ENCODE results near the gene VDAC1.
"Not testable (repeated sequence)": the region's sequence is repeated elsewhere in the genome, so short reads cannot be mapped to it uniquely, and the experiment has no call there.

The VDAC1 gene

GRCh38 chr5:134004626-134005416 lies at the start of gene VDAC1:
VDAC1 (minus strand) TSS chr5:134004975; CDS start chr5:133993012, 11,963 bp downstream.
- peak; percentile 80 for DNase-seq

GRCh38 chr5:134053840-134054338 lies 49.1 kb upstream of the VDAC1 start:
- DNase-seq = no peak

- DNase-seq = no peak
Observed at GRCh38 chr5:134053314-134053839, 48.6 kb upstream of the VDAC1 start.

GRCh38 chr5:134051305-134051704 lies 46.5 kb upstream of the VDAC1 start:
- DNase-seq = no peak

- DNase-seq = no peak
Observed at GRCh38 chr5:134048864-134049263, 44.1 kb upstream of the VDAC1 start.

- no peak for DNase-seq
Observed at GRCh38 chr5:134047687-134048056, 42.9 kb upstream of the VDAC1 start.

GRCh38 chr5:134046801-134047686 lies 42.3 kb upstream of the VDAC1 start:
- DNase-seq = no peak

GRCh38 chr5:134046330-134046729 lies 41.6 kb upstream of the VDAC1 start:
- no peak for DNase-seq

GRCh38 chr5:134043793-134044792 lies 39.3 kb upstream of the VDAC1 start:
- no peak for DNase-seq

- DNase-seq = no peak
Observed at GRCh38 chr5:134041570-134042411, 37.0 kb upstream of the VDAC1 start.

GRCh38 chr5:134038138-134038537 lies 33.4 kb upstream of the VDAC1 start:
- DNase-seq = no peak

- no peak for DNase-seq
Observed at GRCh38 chr5:134037160-134037559, 32.4 kb upstream of the VDAC1 start.

GRCh38 chr5:134034326-134034725 lies 29.6 kb upstream of the VDAC1 start:
- no peak for DNase-seq

- not testable (repeated sequence) for DNase-seq
Observed at GRCh38 chr5:134030303-134030964, 25.7 kb upstream of the VDAC1 start.

- no peak for DNase-seq
Observed at GRCh38 chr5:134029156-134029555, 24.4 kb upstream of the VDAC1 start.

- no peak for DNase-seq
Observed at GRCh38 chr5:134028496-134028895, 23.7 kb upstream of the VDAC1 start.

- no peak for DNase-seq
Observed at GRCh38 chr5:134027288-134027615, 22.5 kb upstream of the VDAC1 start.

GRCh38 chr5:134026521-134027287 lies 21.9 kb upstream of the VDAC1 start:
- peak; percentile 70 for DNase-seq

- no peak for DNase-seq
Observed at GRCh38 chr5:134025786-134026185, 21.0 kb upstream of the VDAC1 start.

GRCh38 chr5:134024811-134025210 lies 20.0 kb upstream of the VDAC1 start:
- DNase-seq = no peak

Measured in NCI-H1436 (cell line).